MM.1S (cell line): Measurements from ENCODE around the gene EPHA3.

Experiments used
- DNase-seq: peaks from one replicate; pipeline ENCODE4 v3.0.0-alpha.2; 2015
- H2AFZ ChIP-seq: fragments of 300-600 bp; sonication (generic); 2 replicates; pipeline ENCODE4 v1.6.0; 2016; ENCODE audit warnings: antibody characterized with exemption, low read length
- H3F3A ChIP-seq: fragments of 300-600 bp; sonication (generic); 2 replicates; pipeline ENCODE4 v1.6.1; 2016; ENCODE audit warnings: mild to moderate bottlenecking, antibody characterized with exemption, low read length, moderate library complexity, mixed read lengths; ENCODE audit not compliant: insufficient read depth
- H3K27ac ChIP-seq: fragments of 300-600 bp; sonication (generic); 2 replicates; pipeline ENCODE4 v1.5.1; 2016; ENCODE audit warnings: mild to moderate bottlenecking, low read length
- H3K27me3 ChIP-seq: fragments of 300-600 bp; sonication (generic); replicated peaks from 2 replicates; pipeline ENCODE4 v1.6.0; 2016; ENCODE audit warnings: low read length; ENCODE audit not compliant: insufficient read depth
- H3K36me3 ChIP-seq: fragments of 300-600 bp; sonication (generic); replicated peaks from 2 replicates; pipeline ENCODE4 v1.6.1; 2016; ENCODE audit warnings: mild to moderate bottlenecking, low read length, mixed read lengths; ENCODE audit not compliant: insufficient read depth
- H3K4me1 ChIP-seq: fragments of 300-600 bp; sonication (generic); 2 replicates; pipeline ENCODE4 v1.6.1; 2016; ENCODE audit warnings: low read length, mixed read lengths
- H3K4me2 ChIP-seq: fragments of 300-600 bp; sonication (generic); 2 replicates; pipeline ENCODE4 v1.6.0; 2016; ENCODE audit warnings: low read depth, low read length
- H3K4me3 ChIP-seq: fragments of 300-600 bp; sonication (generic); 2 replicates; pipeline ENCODE4 v1.5.1; 2016; ENCODE audit warnings: low read length, mixed read lengths
- H3K79me2 ChIP-seq: fragments of 300-600 bp; sonication (generic); 2 replicates; pipeline ENCODE4 v1.6.1; 2016; ENCODE audit warnings: mixed run types, low read length, mixed read lengths
- H3K9ac ChIP-seq: fragments of 300-600 bp; sonication (generic); 2 replicates; pipeline ENCODE4 v1.6.1; 2016; ENCODE audit warnings: low read length, mixed read lengths
- H3K9me2 ChIP-seq: fragments of 300-600 bp; sonication (generic); replicated peaks from 2 replicates; pipeline ENCODE4 v1.6.1; 2016; ENCODE audit warnings: mild to moderate bottlenecking, low read length, mixed read lengths; ENCODE audit not compliant: insufficient read depth
- H3K9me3 ChIP-seq: fragments of 300-600 bp; sonication (generic); replicated peaks from 2 replicates; pipeline ENCODE4 v1.6.1; 2016; ENCODE audit warnings: mild to moderate bottlenecking, low read length, mixed read lengths; ENCODE audit not compliant: insufficient read depth
- H4K20me1 ChIP-seq: fragments of 300-600 bp; sonication (generic); 2 replicates; pipeline ENCODE4 v1.6.1; 2016; ENCODE audit warnings: mild to moderate bottlenecking, low read length, moderate library complexity, mixed read lengths; ENCODE audit not compliant: insufficient read depth
- CTCF ChIP-seq: fragments of 300-600 bp; sonication (generic); IDR thresholded peaks from 2 replicates; pipeline ENCODE4 v1.5.1; 2016; ENCODE audit warnings: antibody characterized with exemption, low read length, mixed read lengths
- EZH2 ChIP-seq: fragments of 300-600 bp; sonication (generic); optimal IDR thresholded peaks from 2 replicates; pipeline ENCODE3; 2017; ENCODE audit warnings: low read depth, mild to moderate bottlenecking, antibody characterized with exemption, low read length, mixed read lengths
- EZH2phosphoT487 ChIP-seq: fragments of 300-600 bp; sonication (generic); IDR thresholded peaks from 2 replicates; pipeline ENCODE4 v1.6.1; 2018; ENCODE audit warnings: antibody characterized with exemption, low read length

Gene EPHA3

GRCh38 chr3:89494734-89495133 is 387.3 kb downstream of the EPHA3 start:
- no peak overlapping the region for H3K4me3 ChIP-seq
- no peak overlapping the region for H3K9ac ChIP-seq
- H3F3A ChIP-seq, result no peaks in the 10 kb centered on the region
- no peaks in the 10 kb centered on the region for H3K9me3 ChIP-seq
- no peaks in the 10 kb centered on the region for H3K4me1 ChIP-seq
- DNase-seq, result no peak
- H3K27me3 ChIP-seq, result no peaks in the 10 kb centered on the region
- H2AFZ ChIP-seq, result no peak overlapping the region
- TF ChIP-seq EZH2phosphoT487 (no peak), EZH2 (no peak), CTCF (no peak)
- H3K4me2 ChIP-seq, result no peak overlapping the region
- H3K79me2 ChIP-seq, result no peaks in the 10 kb centered on the region
- H3K36me3 ChIP-seq, result no peaks in the 10 kb centered on the region
- no peak overlapping the region for H3K27ac ChIP-seq
- no peaks in the 10 kb centered on the region for H3K9me2 ChIP-seq
- no peaks in the 10 kb centered on the region for H4K20me1 ChIP-seq

GRCh38 chr3:89503891-89504391 is 396.5 kb downstream of the EPHA3 start:
- H3K4me2 ChIP-seq, result no peak overlapping the region
- no peak overlapping the region for H3K27ac ChIP-seq
- no peaks in the 10 kb centered on the region for H3F3A ChIP-seq
- no peaks in the 10 kb centered on the region for H3K9me2 ChIP-seq
- no peak overlapping the region for H3K9ac ChIP-seq
- no peak overlapping the region for H2AFZ ChIP-seq
- H3K4me1 ChIP-seq, result no peaks in the 10 kb centered on the region
- no peaks in the 10 kb centered on the region for H4K20me1 ChIP-seq
- no peaks in the 10 kb centered on the region for H3K36me3 ChIP-seq
- no peak overlapping the region for H3K4me3 ChIP-seq
- no peaks in the 10 kb centered on the region for H3K79me2 ChIP-seq
- TF ChIP-seq EZH2, result no peak
- TF ChIP-seq EZH2phosphoT487, result no peak
- TF ChIP-seq CTCF, result no peak
- no peaks in the 10 kb centered on the region for H3K9me3 ChIP-seq
- H3K27me3 ChIP-seq, result no peaks in the 10 kb centered on the region
- DNase-seq, result no peak

- no peaks in the 10 kb centered on the region for H3K9me3 ChIP-seq
- H3K27ac ChIP-seq, result no peak overlapping the region
- H3K27me3 ChIP-seq, result no peaks in the 10 kb centered on the region
- H3K9me2 ChIP-seq, result no peaks in the 10 kb centered on the region
- H3K36me3 ChIP-seq, result no peaks in the 10 kb centered on the region
- H4K20me1 ChIP-seq, result no peaks in the 10 kb centered on the region
- H3K9ac ChIP-seq, result no peak overlapping the region
- H3K79me2 ChIP-seq, result no peaks in the 10 kb centered on the region
- H3F3A ChIP-seq, result no peaks in the 10 kb centered on the region
- no peak overlapping the region for H2AFZ ChIP-seq
- H3K4me2 ChIP-seq, result no peak overlapping the region
- H3K4me1 ChIP-seq, result no peaks in the 10 kb centered on the region
- DNase-seq, result no peak
- no peak overlapping the region for H3K4me3 ChIP-seq
- TF ChIP-seq EZH2 (no peak), CTCF (no peak), EZH2phosphoT487 (no peak)
Measured at GRCh38 chr3:89504432-89504831, 397.0 kb downstream of the EPHA3 start.
